Ascending aorta (tissue), 2 donors: ENCODE data around the gene SCIN. TPM values are rescaled to one million over a fixed set of nuclear protein-coding genes. Genes with fewer than 3 reads are reported as not detected.

Source experiments
- DNase-seq, 2 donors: peaks; one replicate each; pipeline ENCODE4 v3.0.0-alpha.2; 2019; ENCODE audit warnings: low spot score in 2 of 2
- H3K27ac ChIP-seq, 2 donors: fragments of 200-600 bp; sonication (generic); one replicate each; pipeline ENCODE4 v1.5.1; 2016 to 2017; ENCODE audit warnings: mild to moderate bottlenecking in 1 of 2
- H3K27me3 ChIP-seq: fragments of 200-600 bp; sonication (generic); one replicate; pipeline ENCODE4 v1.5.1; 2017
- H3K36me3 ChIP-seq, 2 donors: fragments of 200-600 bp; sonication (generic); one replicate each; pipeline ENCODE4 v1.5.1; 2016
- H3K4me1 ChIP-seq, 2 donors: fragments of 200-600 bp; sonication (generic); one replicate each; pipeline ENCODE4 v1.5.1; 2016 to 2017; ENCODE audit warnings: mild to moderate bottlenecking in 1 of 2
- H3K4me3 ChIP-seq, 2 donors: fragments of 200-600 bp; sonication (generic); one replicate each; pipeline ENCODE4 v1.5.1; 2016 to 2017; ENCODE audit warnings: mild to moderate bottlenecking in 1 of 2
- H3K9me3 ChIP-seq, 2 donors: fragments of 200-600 bp; sonication (generic); one replicate each; pipeline ENCODE4 v1.5.1; 2016
- intact Hi-C: fragments of 100-400 bp; cut with DNase I; formaldehyde crosslinking; loops from one replicate; pipeline ENCODE4 v1.15.1; 2023
- total RNA-seq: library from RNA; depleted of rRNA; stranded (reverse); fragments of >200 nt; gene quantifications from one replicate; pipeline ENCODE4 v1.1.0, GENCODE V29; 2016
- TF ChIP-seq, protein P1 (sequence below), 3 experiments: fragments of 200-600 bp in 2 of 3; fragments of 450-650 bp in 1 of 3; sonication (generic) in 2 of 3; IDR thresholded peaks; one replicate each; pipeline ENCODE4 v1.5.1; 2016 to 2019; ENCODE audit warnings: antibody characterized with exemption in 3 of 3, mild to moderate bottlenecking in 1 of 3, moderate library complexity in 1 of 3

SCIN gene
- total RNA-seq, 1 donor from 2014 or later: not detected

DNA sequence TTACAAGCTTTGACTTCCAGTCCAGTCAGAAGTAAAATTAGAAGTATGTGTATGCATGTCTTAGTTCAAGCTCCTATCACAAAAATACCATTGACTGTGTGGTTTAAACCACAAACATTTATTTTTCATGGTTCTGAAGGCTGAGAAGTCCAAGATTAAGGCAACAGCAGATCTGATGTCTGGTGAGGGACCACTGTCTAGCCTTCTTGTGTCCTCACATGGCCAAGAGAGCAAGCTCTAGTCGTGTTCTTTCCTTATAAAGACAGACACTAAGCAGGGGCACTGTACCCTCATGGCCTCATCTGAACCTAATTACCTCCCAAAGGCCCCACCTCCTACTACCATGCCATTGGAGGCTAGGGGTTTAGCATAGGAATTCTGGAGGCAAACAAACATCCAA, 75.6 kb downstream of the SCIN start:
- TF ChIP-seq, protein P1, sequence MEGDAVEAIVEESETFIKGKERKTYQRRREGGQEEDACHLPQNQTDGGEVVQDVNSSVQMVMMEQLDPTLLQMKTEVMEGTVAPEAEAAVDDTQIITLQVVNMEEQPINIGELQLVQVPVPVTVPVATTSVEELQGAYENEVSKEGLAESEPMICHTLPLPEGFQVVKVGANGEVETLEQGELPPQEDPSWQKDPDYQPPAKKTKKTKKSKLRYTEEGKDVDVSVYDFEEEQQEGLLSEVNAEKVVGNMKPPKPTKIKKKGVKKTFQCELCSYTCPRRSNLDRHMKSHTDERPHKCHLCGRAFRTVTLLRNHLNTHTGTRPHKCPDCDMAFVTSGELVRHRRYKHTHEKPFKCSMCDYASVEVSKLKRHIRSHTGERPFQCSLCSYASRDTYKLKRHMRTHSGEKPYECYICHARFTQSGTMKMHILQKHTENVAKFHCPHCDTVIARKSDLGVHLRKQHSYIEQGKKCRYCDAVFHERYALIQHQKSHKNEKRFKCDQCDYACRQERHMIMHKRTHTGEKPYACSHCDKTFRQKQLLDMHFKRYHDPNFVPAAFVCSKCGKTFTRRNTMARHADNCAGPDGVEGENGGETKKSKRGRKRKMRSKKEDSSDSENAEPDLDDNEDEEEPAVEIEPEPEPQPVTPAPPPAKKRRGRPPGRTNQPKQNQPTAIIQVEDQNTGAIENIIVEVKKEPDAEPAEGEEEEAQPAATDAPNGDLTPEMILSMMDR (IDR thresholded peaks at IDR 0.05): no peak
- no peak for DNase-seq
- Histone ChIP-seq H3K9me3 (no peaks in the 10 kb centered on the region), H3K4me3 (no peak overlapping the region), H3K36me3 (no peaks in the 10 kb centered on the region), H3K27ac (no peak overlapping the region), H3K27me3 (no peaks in the 10 kb centered on the region), H3K4me1 (no peaks in the 10 kb centered on the region)
- intact Hi-C loops: no loop called here

DNA sequence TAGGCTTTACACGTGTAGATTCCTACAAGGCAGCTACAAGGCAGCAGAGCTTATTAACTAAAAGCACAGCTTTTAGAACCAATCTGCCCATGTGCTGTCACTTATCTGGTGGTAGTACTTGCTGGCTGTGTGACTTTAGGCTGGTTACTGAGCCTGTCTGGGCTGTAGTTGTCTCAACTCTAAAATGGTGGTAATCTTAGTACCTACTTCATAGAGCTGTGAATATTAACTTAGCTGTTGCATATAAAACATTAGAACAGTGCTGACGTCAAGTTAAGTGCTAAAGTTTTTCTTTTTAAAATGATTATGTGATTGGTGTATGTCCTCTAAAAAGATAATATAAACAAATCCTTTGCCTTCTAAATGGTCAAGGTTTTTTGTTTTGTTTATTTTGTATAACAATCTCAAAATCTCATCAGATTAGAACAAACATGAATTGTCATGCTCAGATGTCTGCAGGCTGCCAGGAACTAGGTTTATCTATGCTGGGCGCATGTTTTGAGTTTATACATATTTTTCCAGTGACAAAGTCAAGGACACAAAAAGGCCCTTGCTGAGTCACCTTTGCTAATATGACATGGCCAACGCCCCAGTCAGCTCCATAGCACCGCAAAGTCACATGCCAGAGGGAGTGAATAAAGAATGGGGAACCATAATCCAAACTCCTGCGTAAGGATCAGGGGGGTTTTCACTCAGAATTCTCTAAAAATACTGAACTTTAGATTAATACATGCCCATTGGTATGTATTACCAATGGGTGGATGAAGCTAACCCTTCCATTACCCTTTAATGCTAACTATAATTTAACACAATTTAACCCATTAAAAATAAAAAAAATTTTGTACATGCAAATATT, 77.1 kb downstream of the SCIN start:
- H3K9me3 ChIP-seq: no peaks in the 10 kb centered on the region
- intact Hi-C loops: no loop called here
- TF ChIP-seq, protein P1 (IDR thresholded peaks at IDR 0.05): no peak
- no peak overlapping the region for H3K27ac ChIP-seq
- no peaks in the 10 kb centered on the region for H3K27me3 ChIP-seq
- H3K4me3 ChIP-seq: no peak overlapping the region
- H3K4me1 ChIP-seq: no peaks in the 10 kb centered on the region
- H3K36me3 ChIP-seq: no peaks in the 10 kb centered on the region
- DNase-seq: no peak

- Histone ChIP-seq H3K4me1 (no peaks in the 10 kb centered on the region), H3K9me3 (no peaks in the 10 kb centered on the region), H3K27me3 (no peaks in the 10 kb centered on the region), H3K4me3 (no peak overlapping the region), H3K27ac (no peak overlapping the region), H3K36me3 (no peaks in the 10 kb centered on the region)
- TF ChIP-seq, protein P1 (IDR thresholded peaks at IDR 0.05): no peak
- intact Hi-C loops: no loop called here
- no peak for DNase-seq
These were observed 78.3 kb downstream of the SCIN start for GRCh38 chr7:12648704-12649261.

DNA sequence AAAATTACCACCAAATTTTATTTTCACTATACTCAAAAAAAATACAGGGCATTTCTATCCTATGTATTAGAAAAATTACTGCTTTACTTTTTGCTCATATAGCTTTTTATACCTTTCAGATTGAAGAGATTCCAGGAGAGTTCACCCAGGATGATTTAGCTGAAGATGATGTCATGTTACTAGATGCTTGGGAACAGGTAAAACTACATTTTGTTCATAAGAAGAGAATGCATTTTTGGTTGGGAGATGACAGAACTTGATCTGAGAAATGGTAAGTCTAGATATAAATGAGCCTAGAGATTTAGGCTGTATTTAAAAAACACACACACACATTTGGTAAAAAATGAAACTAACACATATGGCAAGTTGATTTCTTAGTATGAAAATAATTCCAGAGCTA, 78.8 kb downstream of the SCIN start:
- Histone ChIP-seq H3K4me1 (no peaks in the 10 kb centered on the region), H3K9me3 (no peaks in the 10 kb centered on the region), H3K27me3 (no peaks in the 10 kb centered on the region), H3K4me3 (no peak overlapping the region), H3K27ac (no peak overlapping the region), H3K36me3 (no peaks in the 10 kb centered on the region)
- DNase-seq: no peak
- intact Hi-C loops: no loop called here
- TF ChIP-seq, protein P1 (IDR thresholded peaks at IDR 0.05): no peak

DNA sequence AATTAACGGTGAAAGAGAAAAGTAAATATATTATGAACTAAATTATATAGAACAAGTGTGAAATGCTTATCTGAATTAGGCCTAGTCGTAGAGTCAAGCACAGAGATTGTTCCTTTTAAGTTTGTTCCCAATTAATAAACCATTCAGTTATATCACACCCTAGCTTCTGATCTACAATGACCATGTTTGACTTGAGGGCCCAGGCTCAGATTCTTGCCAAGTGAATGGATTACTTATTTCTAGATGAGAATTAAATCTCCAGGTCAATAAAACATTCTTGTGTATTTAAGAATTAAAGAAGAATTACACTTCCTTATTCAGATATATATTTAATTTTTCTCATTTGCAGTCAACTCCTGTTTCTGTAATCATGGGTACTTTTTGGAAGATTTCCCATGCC, 79.6 kb downstream of the SCIN start:
- no peaks in the 10 kb centered on the region for H3K9me3 ChIP-seq
- no peak for DNase-seq
- intact Hi-C loops: no loop called here
- H3K27me3 ChIP-seq: no peaks in the 10 kb centered on the region
- H3K4me3 ChIP-seq: no peak overlapping the region
- H3K27ac ChIP-seq: no peak overlapping the region
- H3K4me1 ChIP-seq: no peaks in the 10 kb centered on the region
- no peaks in the 10 kb centered on the region for H3K36me3 ChIP-seq
- TF ChIP-seq, protein P1 (IDR thresholded peaks at IDR 0.05): no peak
